ENCODE data around the gene MYO7B. TPM values are rescaled to one million over a fixed set of nuclear protein-coding genes. Genes with fewer than 3 reads are reported as not detected.

MYO7B gene
- total and polyA plus RNA-seq, 7 experiments from 2014 or later, result 0.29 to 5.9 (median 1.3) TPM; not detected in 4

- no peaks in the 10 kb centered on the region for H3K9me3 ChIP-seq (ENCODE audit: control insufficient read depth in 2 of 3, low read length in 3 of 3)
- CTCF ChIA-PET, result interaction anchor here (0.9 kb wide), 1 partner anchor 33 kb away, joined by 3 read pairs; no protein-coding TSS in a partner anchor
- H3K27ac ChIP-seq (ENCODE audit: low read depth, low read length), result no peak overlapping the region
- ATAC-seq (no peak), DNase-seq (no peak)
- no peaks in the 10 kb centered on the region for H3K4me1 ChIP-seq (ENCODE audit: control insufficient read depth in 2 of 2, insufficient read depth in 2 of 2, low read length in 2 of 2)
- Mint-ChIP-seq H3K27me3 (no peaks in the 10 kb centered on the region), H3K4me3 (no peak overlapping the region), H3K9me3 (no peaks in the 10 kb centered on the region), H3K27ac (no peak overlapping the region), H3K4me1 (peaks cover 0 to 14% (median 3%) of the 10 kb centered on the region in 7 donors), H3K36me3 (peaks cover 0 to 3% (median 0%) of the 10 kb centered on the region in 5 donors)
- intact Hi-C loops (cut with micrococcal nuclease), result no loop called here
- no peaks in the 10 kb centered on the region for H3K36me3 ChIP-seq (ENCODE audit: control insufficient read depth in 2 of 3, insufficient read depth in 3 of 3, low read length in 3 of 3)
- POLR2A ChIA-PET, result no interaction called here
- no peaks in the 10 kb centered on the region for H3K27me3 ChIP-seq (ENCODE audit: control insufficient read depth in 2 of 2, insufficient read depth in 2 of 2, low read length in 2 of 2)
- no peak overlapping the region for H3K4me3 ChIP-seq (ENCODE audit: low read length)
These were observed 88.2 kb downstream of the MYO7B start for GRCh38 chr2:127623388-127624319.

GRCh38 chr2:127624320-127624755 lies 88.9 kb downstream of the MYO7B start:
- no peak overlapping the region for H3K27ac Mint-ChIP-seq
- Histone ChIP-seq H3K27ac (ENCODE audit: low read depth, low read length) (no peak overlapping the region), H3K9me3 (ENCODE audit: control insufficient read depth in 2 of 3, low read length in 3 of 3) (no peaks in the 10 kb centered on the region), H3K4me1 (ENCODE audit: control insufficient read depth in 2 of 2, insufficient read depth in 2 of 2, low read length in 2 of 2) (no peaks in the 10 kb centered on the region), H3K27me3 (ENCODE audit: control insufficient read depth in 2 of 2, insufficient read depth in 2 of 2, low read length in 2 of 2) (no peaks in the 10 kb centered on the region), H3K4me3 (ENCODE audit: low read length) (no peak overlapping the region), H3K36me3 (ENCODE audit: control insufficient read depth in 2 of 3, insufficient read depth in 3 of 3, low read length in 3 of 3) (no peaks in the 10 kb centered on the region)
- peaks cover 0 to 3% (median 0%) of the 10 kb centered on the region in 5 donors for H3K36me3 Mint-ChIP-seq
- ATAC-seq, result no peak
- CTCF ChIA-PET, result interaction anchor here (0.9 kb wide), 1 partner anchor 33 kb away, joined by 3 read pairs; no protein-coding TSS in a partner anchor
- POLR2A ChIA-PET, result no interaction called here
- no peaks in the 10 kb centered on the region for H3K27me3 Mint-ChIP-seq
- peaks cover 0 to 1% (median 0%) of the 10 kb centered on the region in 11 donors for H3K9me3 Mint-ChIP-seq
- no peak overlapping the region for H3K4me3 Mint-ChIP-seq
- H3K4me1 Mint-ChIP-seq, result peaks cover 0 to 11% (median 3%) of the 10 kb centered on the region in 7 donors
- intact Hi-C loops (cut with micrococcal nuclease), result no loop called here
- no peak for DNase-seq

DNA sequence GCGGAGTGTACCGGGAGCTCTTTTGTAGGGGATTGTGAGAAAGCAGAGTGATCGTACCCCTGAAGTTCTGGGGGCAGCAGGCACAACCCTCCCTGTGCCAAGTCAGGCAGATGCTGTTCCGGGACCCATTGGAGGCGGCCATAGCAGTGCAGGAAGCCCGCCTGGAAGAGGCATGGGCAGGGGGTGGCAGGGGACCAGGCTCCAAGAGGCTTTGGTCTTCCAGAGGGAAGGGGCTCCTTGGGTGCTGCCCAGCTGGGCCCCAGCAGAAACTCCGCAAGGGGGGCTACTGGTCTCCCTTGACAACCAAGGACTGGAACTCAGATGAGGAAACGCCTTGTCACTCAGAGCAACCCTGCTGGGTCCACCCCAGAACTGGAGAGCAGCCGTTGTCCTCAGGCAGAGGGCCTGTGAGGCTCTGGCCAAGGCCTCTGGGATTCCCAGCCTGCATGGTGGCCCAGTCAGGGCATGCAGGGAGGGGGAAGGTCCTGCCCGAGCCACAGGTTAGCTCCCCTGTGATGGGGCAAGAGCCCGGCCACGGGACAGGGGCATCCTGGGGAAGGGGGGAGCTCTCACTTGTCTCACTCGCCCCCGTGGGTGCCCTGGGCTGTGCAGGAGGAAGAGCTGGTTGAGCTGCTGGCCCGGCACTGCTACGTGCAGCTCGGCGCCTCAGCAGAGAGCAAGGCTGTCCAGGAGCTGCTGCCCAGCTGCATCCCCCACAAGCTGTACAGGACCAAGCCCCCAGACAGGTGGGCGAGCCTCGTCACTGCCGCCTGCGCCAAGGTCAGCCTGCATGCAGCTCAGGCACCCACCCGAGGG lies 89.5 kb downstream of the MYO7B start:
- no peak overlapping the region for H3K4me3 Mint-ChIP-seq
- POLR2A ChIA-PET, result no interaction called here
- H3K9me3 ChIP-seq (ENCODE audit: control insufficient read depth in 2 of 3, low read length in 3 of 3), result no peaks in the 10 kb centered on the region
- H3K36me3 ChIP-seq (ENCODE audit: control insufficient read depth in 2 of 3, insufficient read depth in 3 of 3, low read length in 3 of 3), result no peaks in the 10 kb centered on the region
- no peak for DNase-seq
- no peak overlapping the region for H3K4me3 ChIP-seq (ENCODE audit: low read length)
- H3K27ac ChIP-seq (ENCODE audit: low read depth, low read length), result no peak overlapping the region
- peaks cover 0 to 1% (median 0%) of the 10 kb centered on the region in 11 donors for H3K9me3 Mint-ChIP-seq
- H3K27me3 ChIP-seq (ENCODE audit: control insufficient read depth in 2 of 2, insufficient read depth in 2 of 2, low read length in 2 of 2), result no peaks in the 10 kb centered on the region
- no peaks in the 10 kb centered on the region for H3K27me3 Mint-ChIP-seq
- H3K4me1 ChIP-seq (ENCODE audit: control insufficient read depth in 2 of 2, insufficient read depth in 2 of 2, low read length in 2 of 2), result no peaks in the 10 kb centered on the region
- H3K4me1 Mint-ChIP-seq, result peaks cover 0 to 9% (median 3%) of the 10 kb centered on the region in 7 donors
- intact Hi-C loops (cut with micrococcal nuclease), result no loop called here
- H3K36me3 Mint-ChIP-seq, result peaks cover 0 to 3% (median 0%) of the 10 kb centered on the region in 5 donors
- H3K27ac Mint-ChIP-seq, result no peak overlapping the region
- CTCF ChIA-PET, result interaction anchor here (1.2 to 1.5 kb wide), 2 partner anchors 10 to 25 kb away, joined by 3 to 4 read pairs; no protein-coding TSS in a partner anchor
- ATAC-seq, result no peak

DNA sequence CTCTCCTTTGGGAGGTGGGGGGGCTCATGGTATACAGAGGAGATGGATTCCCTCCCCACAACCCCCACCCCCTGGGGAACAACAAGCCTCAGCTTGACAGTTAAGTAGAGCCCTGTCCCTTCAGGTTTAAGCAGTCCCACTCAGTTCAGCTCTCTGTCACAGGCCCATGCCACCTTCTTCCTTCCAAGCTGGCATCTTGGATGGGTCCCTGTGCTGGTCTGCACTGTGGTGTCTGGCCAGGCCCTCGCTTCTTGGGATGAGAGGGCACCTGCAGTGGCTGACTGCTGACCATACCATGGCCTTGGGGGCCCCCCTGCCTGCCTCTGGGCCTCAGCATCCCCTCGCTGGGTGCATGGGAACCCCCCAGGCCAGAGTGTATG lies 90.1 kb downstream of the MYO7B start:
- Mint-ChIP-seq H3K4me3 (no peak overlapping the region), H3K27ac (peak overlapping the region in 1 of 9 donors; percentile 67), H3K27me3 (no peaks in the 10 kb centered on the region), H3K9me3 (peaks cover 0 to 1% (median 0%) of the 10 kb centered on the region in 11 donors), H3K36me3 (peaks cover 0 to 3% (median 0%) of the 10 kb centered on the region in 5 donors), H3K4me1 (peaks cover 0 to 12% (median 7%) of the 10 kb centered on the region in 7 donors)
- Histone ChIP-seq H3K27me3 (ENCODE audit: control insufficient read depth in 2 of 2, insufficient read depth in 2 of 2, low read length in 2 of 2) (no peaks in the 10 kb centered on the region), H3K9me3 (ENCODE audit: control insufficient read depth in 2 of 3, low read length in 3 of 3) (no peaks in the 10 kb centered on the region), H3K4me3 (ENCODE audit: low read length) (no peak overlapping the region), H3K36me3 (ENCODE audit: control insufficient read depth in 2 of 3, insufficient read depth in 3 of 3, low read length in 3 of 3) (no peaks in the 10 kb centered on the region), H3K4me1 (ENCODE audit: control insufficient read depth in 2 of 2, insufficient read depth in 2 of 2, low read length in 2 of 2) (no peaks in the 10 kb centered on the region), H3K27ac (ENCODE audit: low read depth, low read length) (no peak overlapping the region)
- DNase-seq (no peak), ATAC-seq (no peak)
- intact Hi-C loops (cut with micrococcal nuclease), result no loop called here
- POLR2A ChIA-PET, result no interaction called here
- CTCF ChIA-PET, result interaction anchor here (1.2 to 1.5 kb wide), 2 partner anchors 10 to 25 kb away, joined by 3 to 4 read pairs; no protein-coding TSS in a partner anchor

DNA sequence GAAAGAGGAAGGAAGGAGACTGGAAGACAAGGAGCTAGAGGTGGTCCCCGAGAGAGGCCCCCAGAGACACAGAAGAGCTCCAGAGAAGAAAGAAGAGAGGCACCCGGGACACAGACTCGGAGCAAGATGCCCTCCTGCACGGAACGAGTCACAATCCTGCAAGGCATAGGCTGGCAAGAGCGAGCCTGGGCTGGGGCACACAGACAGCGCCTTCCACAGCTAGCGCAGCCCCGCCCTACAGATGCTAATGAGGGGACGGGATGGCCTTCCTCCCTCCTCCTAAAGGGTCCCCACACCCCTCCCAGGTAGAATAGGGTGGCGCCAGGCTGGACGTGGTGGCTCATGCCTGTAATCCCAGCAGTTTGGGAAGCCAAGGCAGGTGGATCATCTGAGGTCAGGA lies 90.7 kb downstream of the MYO7B start:
- peak overlapping the region in 1 of 9 donors; percentile 67 for H3K27ac Mint-ChIP-seq
- POLR2A ChIA-PET, result interaction anchor here (0.7 kb wide), 1 partner anchor 10 kb away, joined by 3 read pairs; no protein-coding TSS in a partner anchor
- H3K4me1 Mint-ChIP-seq, result peaks cover 0 to 12% (median 7%) of the 10 kb centered on the region in 7 donors
- no peak overlapping the region for H3K4me3 Mint-ChIP-seq
- no peaks in the 10 kb centered on the region for H3K36me3 ChIP-seq (ENCODE audit: control insufficient read depth in 2 of 3, insufficient read depth in 3 of 3, low read length in 3 of 3)
- peaks cover 0 to 1% (median 0%) of the 10 kb centered on the region in 11 donors for H3K9me3 Mint-ChIP-seq
- no peak overlapping the region for H3K4me3 ChIP-seq (ENCODE audit: low read length)
- intact Hi-C loops (cut with micrococcal nuclease), result no loop called here
- H3K4me1 ChIP-seq (ENCODE audit: control insufficient read depth in 2 of 2, insufficient read depth in 2 of 2, low read length in 2 of 2), result no peaks in the 10 kb centered on the region
- DNase-seq (no peak), ATAC-seq (no peak)
- no peaks in the 10 kb centered on the region for H3K9me3 ChIP-seq (ENCODE audit: control insufficient read depth in 2 of 3, low read length in 3 of 3)
- no peaks in the 10 kb centered on the region for H3K27me3 ChIP-seq (ENCODE audit: control insufficient read depth in 2 of 2, insufficient read depth in 2 of 2, low read length in 2 of 2)
- no peaks in the 10 kb centered on the region for H3K27me3 Mint-ChIP-seq
- H3K27ac ChIP-seq (ENCODE audit: low read depth, low read length), result no peak overlapping the region
- CTCF ChIA-PET, result interaction anchor here (1.5 kb wide), 1 partner anchor 24 kb away, joined by 4 read pairs; no protein-coding TSS in a partner anchor
- H3K36me3 Mint-ChIP-seq, result peaks cover 0 to 3% (median 0%) of the 10 kb centered on the region in 5 donors

DNA sequence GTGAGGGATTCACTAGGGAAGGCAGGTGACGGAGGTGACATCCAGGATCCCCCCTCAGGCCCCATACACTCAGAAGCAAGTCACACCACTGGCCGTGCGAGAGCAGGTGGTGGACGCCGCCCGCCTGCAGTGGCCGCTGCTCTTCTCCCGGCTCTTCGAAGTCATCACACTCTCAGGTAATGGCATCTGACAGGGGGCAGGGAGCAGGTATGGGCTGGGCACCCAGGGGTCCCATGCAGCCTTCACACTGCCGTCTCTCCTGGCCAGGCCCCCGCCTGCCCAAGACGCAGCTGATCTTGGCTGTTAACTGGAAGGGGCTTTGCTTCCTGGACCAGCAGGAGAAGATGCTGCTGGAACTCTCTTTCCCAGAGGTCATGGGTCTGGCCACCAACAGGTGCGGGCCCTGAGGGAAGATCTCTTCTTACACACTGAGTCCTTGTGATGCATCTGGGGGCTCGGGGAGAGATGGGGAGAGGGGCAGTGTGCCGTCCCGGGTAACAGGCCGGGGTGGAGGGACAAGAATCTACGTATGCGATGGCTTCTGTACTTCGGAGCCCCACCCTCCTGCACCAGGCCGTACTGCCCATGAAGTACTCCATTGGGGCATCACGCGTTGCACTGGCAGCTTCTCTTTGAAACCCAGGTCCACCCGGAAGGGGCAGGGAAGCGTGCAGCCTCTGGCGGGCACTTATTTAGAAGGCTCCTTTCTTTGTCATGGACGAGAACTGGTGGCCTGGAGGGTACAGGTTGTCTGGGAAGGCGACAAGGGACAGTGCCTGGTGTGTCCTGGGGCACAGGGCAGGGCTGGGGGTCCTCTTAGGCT lies 91.6 kb downstream of the MYO7B start:
- peaks cover 0 to 14% (median 7%) of the 10 kb centered on the region in 7 donors for H3K4me1 Mint-ChIP-seq
- CTCF ChIA-PET, result no interaction called here
- intact Hi-C loops (cut with micrococcal nuclease), result no loop called here
- H3K9me3 Mint-ChIP-seq, result peaks cover 0 to 1% (median 0%) of the 10 kb centered on the region in 11 donors
- POLR2A ChIA-PET, result interaction anchor here (0.7 kb wide), 1 partner anchor 9 kb away, joined by 3 read pairs; no protein-coding TSS in a partner anchor
- H3K27ac Mint-ChIP-seq, result no peak overlapping the region
- no peaks in the 10 kb centered on the region for H3K36me3 ChIP-seq (ENCODE audit: control insufficient read depth in 2 of 3, insufficient read depth in 3 of 3, low read length in 3 of 3)
- H3K27me3 Mint-ChIP-seq, result no peaks in the 10 kb centered on the region
- H3K4me1 ChIP-seq (ENCODE audit: control insufficient read depth in 2 of 2, insufficient read depth in 2 of 2, low read length in 2 of 2), result peaks cover 0 to 3% of the 10 kb centered on the region in 2 donors
- no peaks in the 10 kb centered on the region for H3K27me3 ChIP-seq (ENCODE audit: control insufficient read depth in 2 of 2, insufficient read depth in 2 of 2, low read length in 2 of 2)
- H3K4me3 ChIP-seq (ENCODE audit: low read length), result no peak overlapping the region
- H3K36me3 Mint-ChIP-seq, result peaks cover 0 to 3% (median 0%) of the 10 kb centered on the region in 5 donors
- DNase-seq (no peak), ATAC-seq (no peak)
- no peak overlapping the region for H3K27ac ChIP-seq (ENCODE audit: low read depth, low read length)
- no peaks in the 10 kb centered on the region for H3K9me3 ChIP-seq (ENCODE audit: control insufficient read depth in 2 of 3, low read length in 3 of 3)
- no peak overlapping the region for H3K4me3 Mint-ChIP-seq
